PFSK-1 (cell line): ENCODE measurements around the gene PDE4B.

Experiments used
- FOXP2 ChIP-seq: optimal IDR thresholded peaks from 2 replicates; pipeline ENCODE3; 2011; ENCODE audit warnings: borderline replicate concordance, control low read depth, inconsistent platforms; ENCODE audit not compliant: insufficient read depth; ENCODE audit errors: extremely low read length, extremely low read depth
- POLR2AphosphoS5 ChIP-seq: IDR thresholded peaks from 2 replicates; pipeline ENCODE4 v1.6.1; 2012; ENCODE audit warnings: low read depth, mild to moderate bottlenecking, control low read depth, low read length, moderate library complexity
- REST ChIP-seq, 2 experiments: IDR thresholded peaks; 2 replicates each; pipeline versions ENCODE4 v1.6.1 to v1.8.0; 2011 to 2012; ENCODE audit warnings: low read depth in 2 of 2, low read length in 2 of 2, control low read depth in 1 of 2, inconsistent platforms in 1 of 2, mild to moderate bottlenecking in 1 of 2, moderate library complexity in 1 of 2; ENCODE audit not compliant: insufficient read depth in 1 of 2
- SIN3A ChIP-seq: IDR thresholded peaks from 2 replicates; pipeline ENCODE4 v1.6.1; 2012; ENCODE audit warnings: mild to moderate bottlenecking, low read length, moderate library complexity, borderline replicate concordance; ENCODE audit not compliant: insufficient read depth
- TAF1 ChIP-seq: IDR thresholded peaks from 2 replicates; pipeline ENCODE4 v1.6.1; 2012; ENCODE audit warnings: low read length, control low read depth, borderline replicate concordance; ENCODE audit not compliant: insufficient read depth

The PDE4B gene

GRCh38 chr1:66341446-66342089, 548.9 kb downstream of the PDE4B start:
- TF ChIP-seq POLR2AphosphoS5, result no peak
- no peak for TF ChIP-seq SIN3A
- TF ChIP-seq REST (IDR thresholded peaks at IDR 0.05; ENCODE audit: insufficient read depth in 1 of 2, low read depth in 2 of 2, low read length in 2 of 2), result no peak
- TF ChIP-seq FOXP2, result no peak
- no peak for TF ChIP-seq TAF1

GRCh38 chr1:66342707-66343106, 550.0 kb downstream of the PDE4B start:
- no peak for TF ChIP-seq FOXP2
- TF ChIP-seq REST (IDR thresholded peaks at IDR 0.05; ENCODE audit: insufficient read depth in 1 of 2, low read depth in 2 of 2, low read length in 2 of 2), result no peak

- TF ChIP-seq REST (IDR thresholded peaks at IDR 0.05; ENCODE audit: insufficient read depth in 1 of 2, low read depth in 2 of 2, low read length in 2 of 2) (no peak), TAF1 (no peak), SIN3A (no peak), POLR2AphosphoS5 (no peak), FOXP2 (no peak)
Observed at GRCh38 chr1:66343569-66344325, 551.1 kb downstream of the PDE4B start.

- TF ChIP-seq FOXP2 (no peak), POLR2AphosphoS5 (no peak), REST (IDR thresholded peaks at IDR 0.05; ENCODE audit: insufficient read depth in 1 of 2, low read depth in 2 of 2, low read length in 2 of 2) (no peak), TAF1 (no peak), SIN3A (no peak)
Observed at GRCh38 chr1:66346057-66346795, 553.5 kb downstream of the PDE4B start.
